Measurements from ENCODE around the gene CDY1B. TPM values are rescaled to one million over a fixed set of nuclear protein-coding genes. Genes with fewer than 3 reads are reported as not detected.
"Not testable (repeated sequence)": the region's sequence is repeated elsewhere in the genome, so short reads cannot be mapped to it uniquely, and the experiment has no call there.

The CDY1B gene, protein sequence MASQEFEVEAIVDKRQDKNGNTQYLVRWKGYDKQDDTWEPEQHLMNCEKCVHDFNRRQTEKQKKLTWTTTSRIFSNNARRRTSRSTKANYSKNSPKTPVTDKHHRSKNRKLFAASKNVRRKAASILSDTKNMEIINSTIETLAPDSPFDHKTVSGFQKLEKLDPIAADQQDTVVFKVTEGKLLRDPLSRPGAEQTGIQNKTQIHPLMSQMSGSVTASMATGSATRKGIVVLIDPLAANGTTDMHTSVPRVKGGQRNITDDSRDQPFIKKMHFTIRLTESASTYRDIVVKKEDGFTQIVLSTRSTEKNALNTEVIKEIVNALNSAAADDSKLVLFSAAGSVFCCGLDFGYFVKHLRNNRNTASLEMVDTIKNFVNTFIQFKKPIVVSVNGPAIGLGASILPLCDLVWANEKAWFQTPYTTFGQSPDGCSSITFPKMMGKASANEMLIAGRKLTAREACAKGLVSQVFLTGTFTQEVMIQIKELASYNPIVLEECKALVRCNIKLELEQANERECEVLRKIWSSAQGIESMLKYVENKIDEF
- total RNA-seq (ENCODE audit: insufficient read depth, low replicate concordance), result 2.6 TPM

DNA sequence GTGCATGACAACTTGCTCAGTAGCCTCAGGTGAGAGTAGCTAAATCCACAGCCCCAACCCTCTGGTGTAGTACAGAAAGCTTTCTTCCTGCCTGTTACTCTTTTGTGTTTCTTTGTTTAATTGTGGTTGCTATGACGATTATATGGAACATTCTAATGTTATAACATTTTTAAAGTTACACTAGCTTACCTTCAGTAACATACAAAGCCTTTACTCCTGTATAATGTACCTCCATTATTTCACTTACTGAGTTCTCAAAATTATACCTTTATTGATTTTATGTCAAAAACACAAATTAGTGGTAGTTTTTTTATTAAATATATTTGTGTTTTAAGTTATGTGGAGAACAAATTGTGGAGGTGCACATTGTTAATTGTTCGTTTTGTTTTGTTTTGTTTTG, at the start of gene CDY1B:
TSS of gene CDY1B (minus strand) at position 101 of the 400 bp plus-strand sequence. CDS start 331 bp downstream, outside the sequence.
- DNase-seq (ENCODE audit: low spot score), result not testable (repeated sequence)

DNA sequence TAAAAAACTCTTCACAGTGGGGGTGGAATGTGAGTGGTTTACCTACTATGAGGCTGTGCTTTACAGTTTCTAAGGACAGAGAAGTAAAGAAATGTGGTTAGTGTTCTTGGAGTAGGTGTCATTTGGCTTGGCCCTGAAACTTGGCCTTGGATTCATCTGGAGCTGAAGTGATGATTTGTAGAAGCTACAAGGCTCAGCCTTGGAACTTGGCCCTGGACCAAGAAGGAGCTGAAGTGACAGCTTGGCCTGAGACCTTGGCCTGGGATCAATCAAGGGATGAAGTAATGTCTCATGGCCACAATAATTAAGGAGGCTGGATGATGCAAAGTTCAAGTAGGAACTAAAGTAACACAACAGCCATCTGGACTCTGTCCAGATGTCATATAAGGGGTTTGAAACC, 1.7 kb upstream of the CDY1B start:
- not testable (repeated sequence) for DNase-seq (ENCODE audit: low spot score)

DNA sequence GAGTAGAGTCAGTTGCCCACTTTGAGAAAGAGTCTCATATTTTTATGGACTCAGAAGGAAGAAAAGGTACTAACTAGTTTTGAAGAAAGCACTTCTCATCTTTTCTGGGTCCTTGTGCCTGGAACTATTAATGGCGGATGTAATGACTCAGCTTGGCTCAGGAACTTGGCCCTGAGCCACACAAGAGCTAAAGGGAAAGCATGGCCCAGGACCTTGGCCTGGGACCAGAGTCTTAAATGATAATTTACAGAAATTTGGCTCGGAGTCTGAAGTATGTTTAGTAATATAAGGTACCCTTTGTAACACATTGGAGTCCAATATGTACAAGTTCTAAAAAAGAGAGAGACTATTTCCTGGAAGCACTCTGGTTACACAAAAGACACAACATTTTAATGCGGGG, 4.6 kb downstream of the CDY1B start:
- not testable (repeated sequence) for DNase-seq (ENCODE audit: low spot score)

DNA sequence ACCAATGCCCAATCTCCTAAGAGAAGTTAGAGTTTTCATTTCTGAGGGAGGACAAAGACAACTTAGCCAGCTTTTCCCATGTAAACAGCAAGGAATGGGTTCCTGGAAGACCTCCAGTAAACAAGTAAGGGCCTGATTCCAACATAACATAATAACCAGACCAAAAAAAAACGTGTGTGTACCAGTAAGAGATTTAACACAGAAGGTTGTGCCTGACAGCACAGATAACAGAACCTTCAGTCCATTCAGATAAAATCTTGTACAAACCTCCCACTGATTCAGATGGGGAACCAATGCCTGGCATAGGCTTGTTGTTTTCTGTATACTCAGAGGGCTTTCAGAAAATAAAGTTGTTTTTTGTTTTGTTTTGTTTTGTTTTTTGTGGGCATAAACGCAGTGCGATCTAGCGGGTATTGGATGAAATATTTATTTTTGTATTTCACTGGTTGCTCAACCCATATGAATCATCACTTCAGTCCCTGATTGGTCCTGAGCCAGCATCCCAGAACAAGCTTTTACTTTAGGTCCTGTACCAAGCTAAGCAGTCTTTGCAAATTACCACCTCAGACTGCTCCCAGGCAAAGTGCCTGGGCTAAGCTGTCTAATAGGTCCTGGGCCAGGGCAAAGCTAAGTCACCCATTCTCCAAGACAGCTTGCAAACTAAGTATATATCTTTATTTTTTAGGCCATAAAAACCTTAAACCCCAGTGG, 8.7 kb downstream of the CDY1B start:
- DNase-seq (ENCODE audit: low spot score), result not testable (repeated sequence)

DNA sequence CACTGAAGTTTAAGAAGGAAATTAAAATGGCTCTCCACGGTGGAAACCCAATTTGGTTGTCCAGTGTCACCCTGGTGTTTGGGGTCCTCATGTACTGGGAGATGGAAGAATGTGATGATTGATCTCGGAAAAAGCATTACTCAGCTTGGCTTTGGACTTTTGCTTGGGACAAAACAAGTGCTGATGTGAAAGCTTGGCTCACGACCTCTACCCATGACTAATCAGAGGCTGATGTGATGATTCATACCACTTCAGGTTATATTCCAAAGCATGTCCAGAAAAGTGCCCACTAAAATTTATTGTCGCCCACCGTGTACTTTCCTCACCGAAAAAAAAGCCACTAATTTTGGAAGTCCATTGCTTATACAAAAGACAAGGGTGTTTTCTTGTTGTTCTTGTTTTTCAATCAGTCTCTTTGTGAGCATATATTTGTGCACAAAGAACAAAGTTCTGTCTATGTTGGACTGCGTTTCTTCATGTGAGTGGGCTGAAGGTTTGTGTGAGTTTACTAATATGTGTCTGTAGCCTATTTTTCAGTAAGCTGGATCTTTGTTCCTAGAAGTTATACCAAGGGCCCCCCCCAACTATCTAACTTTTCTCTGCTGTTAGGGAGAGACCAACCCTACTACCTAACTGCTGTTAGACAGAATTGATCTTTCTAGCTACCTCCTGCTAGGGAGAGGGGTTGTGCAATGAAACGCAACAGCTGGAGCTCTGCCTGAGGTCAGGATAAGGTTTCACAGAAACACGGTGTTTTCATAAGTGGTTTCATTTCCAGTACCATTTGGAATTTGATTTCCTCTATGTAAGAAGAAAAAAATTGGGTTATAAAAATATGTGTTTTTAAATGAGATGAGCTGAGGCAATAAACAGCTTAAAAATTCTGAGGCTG, 21.4 kb downstream of the CDY1B start:
- not testable (repeated sequence) for DNase-seq (ENCODE audit: low spot score)

Data from umbilical cord (tissue), 2 donors.